GM06990 (cell line): ENCODE data around the gene ABCB9.
A peak's percentile ranks its signal among the peaks of the same experiment; 100 is the strongest.

ENCODE experiments used
- DNase-seq: peaks from one replicate; pipeline ENCODE4 v3.0.0-alpha.2; 2011; ENCODE audit not compliant: insufficient read length; ENCODE audit errors: extremely low read depth
- H3K27me3 ChIP-seq: replicated peaks from 2 replicates; pipeline ENCODE4 v1.6.0; 2011; ENCODE audit warnings: low read length; ENCODE audit not compliant: control insufficient read depth, insufficient read depth
- H3K36me3 ChIP-seq: 2 replicates; pipeline ENCODE4 v1.5.1; 2011; ENCODE audit warnings: low read length; ENCODE audit not compliant: control insufficient read depth, insufficient read depth
- H3K4me3 ChIP-seq: replicated peaks from 2 replicates; pipeline ENCODE4 v1.5.1; 2011; ENCODE audit warnings: low read depth, mild to moderate bottlenecking, control low read depth, low read length
- CTCF ChIP-seq: IDR thresholded peaks from 2 replicates; pipeline ENCODE4 v1.5.1; 2011; ENCODE audit warnings: low read length, control low read depth, mild to moderate bottlenecking, inconsistent platforms; ENCODE audit not compliant: insufficient read depth, poor library complexity, severe bottlenecking

Gene ABCB9

DNA sequence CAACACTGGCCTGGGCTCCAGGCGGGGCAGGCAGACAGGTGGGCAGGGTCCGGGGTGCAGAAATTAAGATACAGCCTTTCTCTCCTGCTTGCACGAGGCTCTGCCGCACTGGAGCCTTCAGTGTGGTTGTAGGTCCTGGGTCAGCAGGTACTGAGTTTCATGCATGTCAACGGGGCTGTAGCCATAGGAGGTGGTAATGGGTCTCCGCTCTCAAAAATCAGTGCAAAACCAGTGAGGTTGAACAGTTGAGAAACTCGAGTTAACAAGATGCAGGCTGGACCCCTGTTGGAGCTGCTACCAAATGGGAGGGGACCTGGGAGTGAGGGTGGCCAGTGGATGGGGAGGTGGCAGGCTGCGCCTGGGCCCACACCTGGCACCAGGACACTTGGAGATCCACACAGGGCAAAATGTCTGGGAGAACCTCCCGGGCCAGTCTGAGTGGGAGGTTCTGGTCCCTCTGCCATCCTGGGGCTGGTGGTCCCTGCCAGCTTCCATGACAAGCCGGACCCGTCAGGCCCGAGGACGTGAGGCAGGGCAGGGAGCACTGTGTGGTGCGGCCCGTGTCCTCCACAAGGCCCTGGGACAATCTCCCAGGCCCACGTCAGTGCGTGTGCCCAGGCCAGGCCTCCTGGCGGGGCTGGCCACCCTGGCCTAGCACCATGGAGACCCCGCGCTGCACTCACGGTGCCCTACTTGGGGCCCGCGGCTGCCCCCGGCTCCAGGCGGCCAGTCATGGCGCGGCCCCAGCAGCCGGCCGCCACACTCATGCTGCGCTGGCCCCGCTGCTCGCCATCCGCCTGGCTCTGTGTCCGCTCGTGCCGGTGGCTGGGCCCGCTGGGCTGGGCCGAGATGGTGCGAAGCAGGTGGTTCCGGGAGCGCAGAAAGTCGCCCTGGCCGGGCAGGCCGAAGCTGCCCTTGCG lies 19.3 kb upstream of the ABCB9 start:
- Histone ChIP-seq H3K4me3 (no peak overlapping the region), H3K27me3 (no peaks in the 10 kb centered on the region; the same call in 1 of the 2 replicates), H3K36me3 (peaks cover 8% of the 10 kb centered on the region)
- no peak for DNase-seq
- TF ChIP-seq CTCF = no peak

DNA sequence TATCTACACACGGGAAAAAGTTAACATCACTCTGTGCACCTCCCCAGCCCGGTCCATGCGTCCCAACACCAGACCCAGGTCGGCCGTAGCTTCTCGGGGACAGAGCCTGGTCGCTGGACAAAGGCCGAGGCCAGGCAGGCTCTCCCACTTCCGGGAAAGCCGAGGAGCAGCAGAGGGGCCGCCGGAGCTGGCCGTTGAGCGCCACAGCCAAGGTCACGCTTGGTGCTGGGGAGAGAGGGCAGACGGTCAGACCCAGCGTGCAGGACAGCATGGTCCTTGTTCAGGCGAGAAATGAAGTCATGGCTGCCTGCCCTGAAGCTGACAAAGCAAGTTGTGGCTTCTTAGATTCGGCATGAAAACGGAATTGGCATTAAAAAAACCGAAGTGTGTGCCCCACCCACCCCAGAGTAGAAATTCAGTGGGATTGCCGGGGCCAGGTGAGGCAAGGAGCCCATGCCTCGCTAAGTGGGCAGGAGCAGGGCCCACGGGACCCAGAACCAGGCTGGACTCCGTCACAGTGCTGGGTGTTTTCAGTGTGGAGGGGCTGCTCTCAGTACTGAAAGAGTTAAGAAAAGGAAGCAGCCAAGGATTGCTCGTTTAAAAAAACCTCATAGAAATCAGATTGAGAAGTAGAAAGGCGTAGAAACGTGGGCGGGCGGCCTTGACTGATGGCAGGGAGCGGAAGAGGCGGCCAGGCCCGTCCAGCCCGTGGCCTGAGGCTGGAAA lies 18.5 kb upstream of the ABCB9 start:
- TF ChIP-seq CTCF = no peak
- DNase-seq = no peak
- Histone ChIP-seq H3K36me3 (peaks cover 8% of the 10 kb centered on the region), H3K4me3 (no peak overlapping the region), H3K27me3 (no peaks in the 10 kb centered on the region; the same call in 1 of the 2 replicates)

DNA sequence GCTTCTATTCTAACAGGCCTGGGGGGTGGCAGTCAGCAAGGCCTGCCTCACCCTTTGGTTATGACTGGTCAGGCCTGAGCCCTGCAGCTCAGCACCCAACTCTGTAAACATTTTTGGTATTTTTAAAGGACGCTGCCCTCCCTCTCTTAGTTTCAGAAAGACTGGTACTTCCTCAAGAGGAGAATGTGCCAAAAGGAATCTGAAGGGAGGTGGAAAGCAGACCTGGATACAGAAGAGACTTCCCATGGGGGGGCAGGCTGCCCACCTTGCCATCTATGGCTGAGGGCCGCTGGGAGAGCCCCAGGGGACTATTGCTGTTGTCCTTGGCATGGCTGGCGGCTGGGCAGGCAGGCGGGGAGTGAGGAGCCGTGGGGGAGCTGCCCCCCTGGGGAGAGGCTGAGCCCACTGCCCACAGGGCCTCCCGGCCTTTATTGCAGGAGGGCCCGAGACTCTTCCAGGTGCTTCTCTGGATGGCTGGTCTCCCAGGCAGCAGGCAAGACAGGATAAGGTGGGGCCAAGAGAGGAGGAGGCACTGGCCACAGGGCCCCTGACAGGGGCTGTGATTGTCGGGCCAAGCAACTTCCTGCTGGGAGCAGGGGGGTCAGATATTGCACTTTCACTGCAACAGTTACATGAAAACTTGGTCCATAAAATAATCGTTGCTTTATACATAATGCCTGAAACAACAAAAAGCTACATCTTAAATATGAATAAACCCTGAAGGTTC lies 17.7 kb upstream of the ABCB9 start:
- no peaks in the 10 kb centered on the region; the same call in 1 of the 2 replicates for H3K27me3 ChIP-seq
- H3K4me3 ChIP-seq = no peak overlapping the region
- no peak for DNase-seq
- H3K36me3 ChIP-seq = peaks cover 8% of the 10 kb centered on the region
- no peak for TF ChIP-seq CTCF

GRCh38 chr12:122982963-122983788 lies 16.9 kb upstream of the ABCB9 start:
- H3K27me3 ChIP-seq = no peaks in the 10 kb centered on the region
- no peak for TF ChIP-seq CTCF
- no peak overlapping the region for H3K4me3 ChIP-seq
- peaks cover 8% of the 10 kb centered on the region for H3K36me3 ChIP-seq
- DNase-seq = no peak

GRCh38 chr12:122982477-122982815 lies 16.2 kb upstream of the ABCB9 start:
- no peaks in the 10 kb centered on the region for H3K27me3 ChIP-seq
- DNase-seq = no peak
- H3K36me3 ChIP-seq = peaks cover 10% of the 10 kb centered on the region
- TF ChIP-seq CTCF = no peak
- peak overlapping the region; percentile 79; the same call in 1 of the 2 replicates for H3K4me3 ChIP-seq
